ENCODE measurements around the gene TTC33. TPM values are rescaled to one million over a fixed set of nuclear protein-coding genes. Genes with fewer than 3 reads are reported as not detected.
A peak's percentile ranks its signal among the peaks of the same experiment; 100 is the strongest.

The TTC33 gene
- total RNA-seq, 4 donors from 2014 or later: 11.3 to 19.0 (median 14.9) TPM

DNA sequence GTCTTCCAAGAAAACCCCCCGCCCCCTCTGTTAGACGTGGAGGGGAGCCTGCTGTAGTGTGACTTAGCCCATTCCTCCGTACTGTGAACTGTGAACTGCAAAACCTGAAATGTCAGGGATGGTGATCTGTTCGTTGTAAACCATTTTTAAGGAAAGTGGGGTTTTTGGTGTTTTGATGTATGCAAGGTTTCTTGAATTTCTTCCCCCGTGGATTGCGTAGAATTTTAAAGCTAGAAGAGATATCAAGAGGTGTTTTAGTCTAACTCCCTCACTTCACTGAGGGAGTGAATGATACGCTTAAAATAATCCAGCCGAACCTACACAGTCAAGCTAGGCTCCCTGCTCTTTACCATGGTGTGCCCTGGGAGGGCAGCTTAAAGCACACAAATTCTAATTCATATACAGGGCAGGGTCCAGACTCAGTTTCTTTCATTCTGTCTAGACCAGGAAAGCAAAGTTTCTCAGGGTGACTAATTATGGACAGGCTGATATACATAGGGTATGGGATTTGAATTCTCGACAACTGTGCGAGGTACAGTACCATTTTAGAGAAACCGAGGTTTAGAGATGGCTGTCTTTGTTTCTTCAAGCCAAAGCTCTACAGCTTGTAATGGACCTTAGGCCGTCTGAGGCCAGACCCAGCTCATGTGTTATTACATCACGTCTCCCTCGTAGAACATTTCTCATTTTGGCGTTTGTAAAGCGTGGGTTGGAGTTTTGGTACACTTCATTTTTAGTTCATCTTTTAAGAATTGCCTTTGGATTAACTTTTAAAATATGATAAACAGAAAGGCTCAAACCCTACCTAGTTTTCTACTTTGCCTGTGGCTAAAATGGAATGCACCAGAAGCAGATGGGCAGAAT is 73.4 kb downstream of the TTC33 start:
- peak overlapping the region; percentile 81 to 94 (median 93) for H3K27ac ChIP-seq
- TF ChIP-seq, protein P1, sequence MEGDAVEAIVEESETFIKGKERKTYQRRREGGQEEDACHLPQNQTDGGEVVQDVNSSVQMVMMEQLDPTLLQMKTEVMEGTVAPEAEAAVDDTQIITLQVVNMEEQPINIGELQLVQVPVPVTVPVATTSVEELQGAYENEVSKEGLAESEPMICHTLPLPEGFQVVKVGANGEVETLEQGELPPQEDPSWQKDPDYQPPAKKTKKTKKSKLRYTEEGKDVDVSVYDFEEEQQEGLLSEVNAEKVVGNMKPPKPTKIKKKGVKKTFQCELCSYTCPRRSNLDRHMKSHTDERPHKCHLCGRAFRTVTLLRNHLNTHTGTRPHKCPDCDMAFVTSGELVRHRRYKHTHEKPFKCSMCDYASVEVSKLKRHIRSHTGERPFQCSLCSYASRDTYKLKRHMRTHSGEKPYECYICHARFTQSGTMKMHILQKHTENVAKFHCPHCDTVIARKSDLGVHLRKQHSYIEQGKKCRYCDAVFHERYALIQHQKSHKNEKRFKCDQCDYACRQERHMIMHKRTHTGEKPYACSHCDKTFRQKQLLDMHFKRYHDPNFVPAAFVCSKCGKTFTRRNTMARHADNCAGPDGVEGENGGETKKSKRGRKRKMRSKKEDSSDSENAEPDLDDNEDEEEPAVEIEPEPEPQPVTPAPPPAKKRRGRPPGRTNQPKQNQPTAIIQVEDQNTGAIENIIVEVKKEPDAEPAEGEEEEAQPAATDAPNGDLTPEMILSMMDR (IDR thresholded peaks at IDR 0.05): no peak
- TF ChIP-seq POLR2A (IDR thresholded peaks at IDR 0.05): no peak
- DNase-seq: no peak
- peak overlapping the region; percentile 66 to 82 (median 78) for H3K4me3 ChIP-seq
- H3K9me3 ChIP-seq: no peaks in the 10 kb centered on the region
- H3K4me1 ChIP-seq: peaks cover 0 to 32% (median 0%) of the 10 kb centered on the region in 4 donors
- no peaks in the 10 kb centered on the region for H3K27me3 ChIP-seq
- peaks cover 0 to 15% (median 0%) of the 10 kb centered on the region in 3 donors for H3K36me3 ChIP-seq

DNA sequence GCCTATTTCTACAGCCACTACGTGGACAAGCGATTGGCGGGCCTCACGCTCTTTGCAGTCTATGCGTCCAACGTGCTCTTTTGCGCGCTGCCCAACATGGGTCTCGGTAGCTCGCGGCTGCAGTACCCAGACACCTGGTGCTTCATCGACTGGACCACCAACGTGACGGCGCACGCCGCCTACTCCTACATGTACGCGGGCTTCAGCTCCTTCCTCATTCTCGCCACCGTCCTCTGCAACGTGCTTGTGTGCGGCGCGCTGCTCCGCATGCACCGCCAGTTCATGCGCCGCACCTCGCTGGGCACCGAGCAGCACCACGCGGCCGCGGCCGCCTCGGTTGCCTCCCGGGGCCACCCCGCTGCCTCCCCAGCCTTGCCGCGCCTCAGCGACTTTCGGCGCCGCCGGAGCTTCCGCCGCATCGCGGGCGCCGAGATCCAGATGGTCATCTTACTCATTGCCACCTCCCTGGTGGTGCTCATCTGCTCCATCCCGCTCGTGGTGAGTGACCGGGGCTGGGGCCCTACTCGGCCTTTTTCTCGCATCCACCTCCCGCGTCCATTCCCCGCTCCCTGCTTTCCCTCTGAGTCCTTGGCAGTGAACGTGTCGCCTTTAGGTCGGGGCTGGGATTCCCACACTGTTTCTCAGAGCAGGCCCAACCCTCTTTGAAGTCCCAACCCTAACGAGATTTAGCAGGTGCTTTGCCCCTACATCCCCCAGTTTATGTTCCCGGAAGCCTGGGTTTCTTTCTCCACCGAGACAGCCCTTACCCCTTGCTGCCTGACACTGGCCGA is 74.2 kb downstream of the TTC33 start:
- H3K27ac ChIP-seq: peak overlapping the region; percentile 81 to 94 (median 93)
- peak; percentile 51 to 72 (median 70) for DNase-seq
- no peaks in the 10 kb centered on the region for H3K27me3 ChIP-seq
- H3K36me3 ChIP-seq: peaks cover 0 to 11% (median 0%) of the 10 kb centered on the region in 3 donors
- peak overlapping the region; percentile 66 to 82 (median 78) for H3K4me3 ChIP-seq
- TF ChIP-seq, protein P1 (IDR thresholded peaks at IDR 0.05): no peak
- TF ChIP-seq POLR2A (IDR thresholded peaks at IDR 0.05): no peak
- H3K9me3 ChIP-seq: no peaks in the 10 kb centered on the region
- peaks cover 0 to 32% (median 0%) of the 10 kb centered on the region in 4 donors for H3K4me1 ChIP-seq

DNA sequence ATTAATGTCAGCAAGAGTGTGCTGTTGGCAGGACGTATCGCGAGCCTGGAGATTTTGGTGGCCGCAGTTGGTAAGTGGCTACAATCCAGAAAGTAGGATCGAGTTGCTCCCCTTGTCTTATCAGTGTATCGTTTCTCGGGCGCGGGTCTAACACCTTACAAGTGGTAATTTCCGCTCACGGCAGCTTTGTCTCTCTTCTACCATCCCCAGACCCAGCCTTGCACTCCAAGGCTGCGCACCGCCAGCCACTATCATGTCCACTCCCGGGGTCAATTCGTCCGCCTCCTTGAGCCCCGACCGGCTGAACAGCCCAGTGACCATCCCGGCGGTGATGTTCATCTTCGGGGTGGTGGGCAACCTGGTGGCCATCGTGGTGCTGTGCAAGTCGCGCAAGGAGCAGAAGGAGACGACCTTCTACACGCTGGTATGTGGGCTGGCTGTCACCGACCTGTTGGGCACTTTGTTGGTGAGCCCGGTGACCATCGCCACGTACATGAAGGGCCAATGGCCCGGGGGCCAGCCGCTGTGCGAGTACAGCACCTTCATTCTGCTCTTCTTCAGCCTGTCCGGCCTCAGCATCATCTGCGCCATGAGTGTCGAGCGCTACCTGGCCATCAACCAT is 74.9 kb downstream of the TTC33 start:
- no peak for TF ChIP-seq POLR2A (IDR thresholded peaks at IDR 0.05)
- TF ChIP-seq, protein P1 (IDR thresholded peaks at IDR 0.05): peak in 4 of 6 experiments; percentile 19 to 47 (median 32)
- Histone ChIP-seq H3K27ac (peak overlapping the region; percentile 81 to 94 (median 93)), H3K27me3 (no peaks in the 10 kb centered on the region), H3K4me3 (peak overlapping the region; percentile 66 to 82 (median 78)), H3K4me1 (peaks cover 0 to 29% (median 0%) of the 10 kb centered on the region in 4 donors), H3K36me3 (peaks cover 0 to 11% (median 0%) of the 10 kb centered on the region in 3 donors), H3K9me3 (no peaks in the 10 kb centered on the region)
- peak in 2 of 3 donors; percentile 65 to 78 for DNase-seq

GRCh38 chr5:40679913-40680681 is 75.7 kb downstream of the TTC33 start, which contains the start of gene PTGER4:
Gene PTGER4 (plus strand): TSS chr5:40679915. CDS start chr5:40680994, 1,079 bp downstream.
- peak; percentile 26 to 66 (median 65) for DNase-seq
- H3K27me3 ChIP-seq: no peaks in the 10 kb centered on the region
- TF ChIP-seq, protein P1 (IDR thresholded peaks at IDR 0.05): peak in 1 of 6 experiments; percentile 21
- TF ChIP-seq POLR2A (IDR thresholded peaks at IDR 0.05): peak; percentile 97 to 99
- H3K9me3 ChIP-seq: no peaks in the 10 kb centered on the region
- H3K27ac ChIP-seq: peak within 1 kb of the TSS; percentile 81 to 94 (median 93)
- peak within 1 kb of the TSS; percentile 66 to 82 (median 78) for H3K4me3 ChIP-seq
- H3K36me3 ChIP-seq: peaks cover 0 to 11% (median 0%) of the 10 kb centered on the region in 3 donors
- H3K4me1 ChIP-seq: peaks cover 0 to 22% (median 0%) of the 10 kb centered on the region in 4 donors

Measured in Peyer's patch (tissue), 4 donors.